ENCODE data around the gene PSMB2. TPM values are rescaled to one million over a fixed set of nuclear protein-coding genes. Genes with fewer than 3 reads are reported as not detected.
A peak's percentile ranks its signal among the peaks of the same experiment; 100 is the strongest.

Gene PSMB2
- total RNA-seq, 4 donors from 2014 or later: 16.1 to 41.6 (median 29.0) TPM

GRCh38 chr1:35646043-35646442 is 4.7 kb upstream of the PSMB2 start:
- Histone ChIP-seq H3K27me3 (peaks cover 25% of the 10 kb centered on the region), H3K27ac (no peak overlapping the region), H3K36me3 (no peaks in the 10 kb centered on the region), H3K4me1 (peaks cover 0 to 6% (median 0%) of the 10 kb centered on the region in 4 donors), H3K4me3 (no peak overlapping the region), H3K9me3 (no peaks in the 10 kb centered on the region)
- in situ Hi-C loops (cut with MboI; ENCODE audit: low pct_ligation_motif_present in 1 of 4, low pct_unique_long_range_greater_than_20kb in 1 of 4, low sequenced_read_pairs in 3 of 4) (no loop called here), intact Hi-C loops (cut with DNase I; ENCODE audit: low total_unique reads) (no loop called here)
- TF ChIP-seq POLR2AphosphoS5 (IDR thresholded peaks at IDR 0.05): no peak
- no peak for TF ChIP-seq POLR2A (IDR thresholded peaks at IDR 0.05)
- no peak for TF ChIP-seq CTCF (IDR thresholded peaks at IDR 0.05)
- no peak for TF ChIP-seq EP300 (IDR thresholded peaks at IDR 0.05; ENCODE audit: low read depth)
- 0 to 17% methylated on average over 2 to 3 of the region's 3 CpGs for WGBS, 2 donors (ENCODE audit: low coverage in 1 of 2)
- no peak for DNase-seq

- in situ Hi-C loops (cut with MboI; ENCODE audit: low pct_ligation_motif_present in 1 of 4, low pct_unique_long_range_greater_than_20kb in 1 of 4, low sequenced_read_pairs in 3 of 4) (no loop called here), intact Hi-C loops (cut with DNase I; ENCODE audit: low total_unique reads) (no loop called here)
- H3K9me3 ChIP-seq: no peaks in the 10 kb centered on the region
- DNase-seq: no peak
- 44 to 48% methylated on average over 2 of the region's 2 CpGs for WGBS, 2 donors (ENCODE audit: low coverage in 1 of 2)
- TF ChIP-seq CTCF (IDR thresholded peaks at IDR 0.05): no peak
- TF ChIP-seq POLR2AphosphoS5 (IDR thresholded peaks at IDR 0.05): no peak
- TF ChIP-seq POLR2A (IDR thresholded peaks at IDR 0.05): no peak
- TF ChIP-seq EP300 (IDR thresholded peaks at IDR 0.05; ENCODE audit: low read depth): no peak
- peaks cover 25% of the 10 kb centered on the region for H3K27me3 ChIP-seq
- peaks cover 8 to 23% (median 11%) of the 10 kb centered on the region in 4 donors for H3K4me1 ChIP-seq
- no peaks in the 10 kb centered on the region for H3K36me3 ChIP-seq
- no peak overlapping the region for H3K4me3 ChIP-seq
- no peak overlapping the region for H3K27ac ChIP-seq
These were observed 2.9 kb upstream of the PSMB2 start for GRCh38 chr1:35644204-35644603.

- TF ChIP-seq POLR2AphosphoS5 (IDR thresholded peaks at IDR 0.05): no peak
- TF ChIP-seq CTCF (IDR thresholded peaks at IDR 0.05): no peak
- TF ChIP-seq EP300 (IDR thresholded peaks at IDR 0.05; ENCODE audit: low read depth): no peak
- TF ChIP-seq POLR2A (IDR thresholded peaks at IDR 0.05): no peak
- H3K27ac ChIP-seq: peak overlapping the region; percentile 90 to 98 (median 96)
- peaks cover 25% of the 10 kb centered on the region for H3K27me3 ChIP-seq
- H3K9me3 ChIP-seq: no peaks in the 10 kb centered on the region
- peak overlapping the region; percentile 49 to 95 (median 69) for H3K4me3 ChIP-seq
- in situ Hi-C loops (cut with MboI; ENCODE audit: low pct_ligation_motif_present in 1 of 4, low pct_unique_long_range_greater_than_20kb in 1 of 4, low sequenced_read_pairs in 3 of 4) (no loop called here), intact Hi-C loops (cut with DNase I; ENCODE audit: low total_unique reads) (no loop called here)
- DNase-seq: peak; percentile 8
- WGBS, 2 donors (ENCODE audit: low coverage in 1 of 2): 24 to 37% methylated on average over 7 to 14 of the region's 14 CpGs
- no peaks in the 10 kb centered on the region for H3K36me3 ChIP-seq
- H3K4me1 ChIP-seq: peaks cover 21 to 40% (median 24%) of the 10 kb centered on the region in 4 donors
These were observed 1.2 kb upstream of the PSMB2 start for GRCh38 chr1:35642471-35642955.

GRCh38 chr1:35640380-35641232 is 720 bp downstream of the PSMB2 start:
- intact Hi-C loops (cut with DNase I; ENCODE audit: low total_unique reads) (no loop called here), in situ Hi-C loops (cut with MboI; ENCODE audit: low pct_ligation_motif_present in 1 of 4, low pct_unique_long_range_greater_than_20kb in 1 of 4, low sequenced_read_pairs in 3 of 4) (no loop called here)
- Histone ChIP-seq H3K27me3 (peaks cover 16% of the 10 kb centered on the region), H3K36me3 (no peaks in the 10 kb centered on the region), H3K4me3 (peak overlapping the region; percentile 65 to 95 (median 80)), H3K4me1 (peaks cover 22 to 51% (median 30%) of the 10 kb centered on the region in 4 donors), H3K27ac (peak overlapping the region; percentile 90 to 98 (median 96)), H3K9me3 (no peaks in the 10 kb centered on the region)
- no peak for DNase-seq
- WGBS, 2 donors (ENCODE audit: low coverage in 1 of 2): 17% methylated on average over 29 of the region's 29 CpGs; no CpG with 5 or more reads in 1 of the 2 donors
- TF ChIP-seq POLR2A (IDR thresholded peaks at IDR 0.05) (no peak), EP300 (IDR thresholded peaks at IDR 0.05; ENCODE audit: low read depth) (no peak), POLR2AphosphoS5 (IDR thresholded peaks at IDR 0.05) (no peak), CTCF (IDR thresholded peaks at IDR 0.05) (no peak)
